HL-60 (cell line): ENCODE data around the gene SUOX.

Source experiments
- DNase-seq, 2 experiments: peaks; one replicate each; pipeline ENCODE4 v3.0.0-alpha.2; 2010 to 2020; ENCODE audit warnings: low read depth in 1 of 2, low spot score in 1 of 2
- H3K27ac ChIP-seq: fragments of 250-450 bp; sonication (Bioruptor Pico); replicated peaks from 2 replicates; pipeline ENCODE4 v1.5.1; 2020; ENCODE audit warnings: mild to moderate bottlenecking, moderate library complexity
- H3K27me3 ChIP-seq: fragments of 250-450 bp; sonication (Bioruptor Pico); 2 replicates; pipeline ENCODE4 v1.5.1; 2021; ENCODE audit warnings: mild to moderate bottlenecking, moderate library complexity; ENCODE audit not compliant: insufficient read depth, poor library complexity, severe bottlenecking
- H3K4me3 ChIP-seq: replicated peaks from 2 replicates; pipeline ENCODE4 v1.5.1; 2011; ENCODE audit warnings: mild to moderate bottlenecking, control low read depth, low read length; ENCODE audit not compliant: insufficient read depth
- CTCF ChIP-seq: IDR thresholded peaks from one replicate; pipeline ENCODE4 v1.5.1; 2011; ENCODE audit warnings: low read length, control low read depth, inconsistent platforms; ENCODE audit not compliant: insufficient read depth
- GABPA ChIP-seq: IDR thresholded peaks from 2 replicates; pipeline ENCODE4 v1.6.1; 2012; ENCODE audit warnings: low read depth
- POLR2AphosphoS5 ChIP-seq: IDR thresholded peaks from 2 replicates; pipeline ENCODE4 v1.6.1; 2012; ENCODE audit warnings: low read depth
- REST ChIP-seq: IDR thresholded peaks from 2 replicates; pipeline ENCODE4 v1.6.1; 2012; ENCODE audit warnings: low read depth; ENCODE audit not compliant: insufficient replicate concordance
- SPI1 ChIP-seq: IDR thresholded peaks from 2 replicates; pipeline ENCODE4 v1.6.1; 2012; ENCODE audit warnings: low read depth, mild to moderate bottlenecking, borderline replicate concordance

SUOX gene

GRCh38 chr12:55965941-55966407, 31.1 kb upstream of the SUOX start, which contains the start of gene PMEL:
Gene PMEL (minus strand): TSS chr12:55966042. CDS start chr12:55966011, 31 bp downstream.
- Histone ChIP-seq H3K4me3 (peak within 1 kb of the TSS; percentile 95), H3K27me3 (no peaks in the 10 kb centered on the region), H3K27ac (peak within 1 kb of the TSS; percentile 70)
- TF ChIP-seq REST (no peak), SPI1 (no peak), CTCF (no peak), POLR2AphosphoS5 (no peak), GABPA (no peak)
- no peak for DNase-seq

- TF ChIP-seq REST (peak; percentile 47), CTCF (no peak), POLR2AphosphoS5 (peak; percentile 52; the same call in 1 of the 2 replicates), GABPA (peak; percentile 41; the same call in 1 of the 2 replicates), SPI1 (no peak)
- no peaks in the 10 kb centered on the region for H3K27me3 ChIP-seq
- peak within 1 kb of the TSS; percentile 70 for H3K27ac ChIP-seq
- peak within 1 kb of the TSS; percentile 95 for H3K4me3 ChIP-seq
- peak; percentile 59 to 89 for DNase-seq
Observed at GRCh38 chr12:55966408-55967281, 30.4 kb upstream of the SUOX start, which contains the start of gene CDK2. Gene CDK2 (plus strand): TSS chr12:55966830. CDS start chr12:55967009, 179 bp downstream.

- Histone ChIP-seq H3K4me3 (no peak overlapping the region), H3K27ac (no peak overlapping the region), H3K27me3 (no peaks in the 10 kb centered on the region)
- TF ChIP-seq POLR2AphosphoS5 (no peak), SPI1 (no peak), GABPA (no peak), REST (no peak), CTCF (no peak)
- DNase-seq, result no peak
Observed at GRCh38 chr12:55969356-55969755, 27.7 kb upstream of the SUOX start.
